K562 (cell line): ENCODE measurements around the gene REG4. TPM values are rescaled to one million over a fixed set of nuclear protein-coding genes. Genes with fewer than 3 reads are reported as not detected.

Source experiments
- ATAC-seq: fragments of 200-7000 bp; cut with Tn5 transposase; 3 replicates; pipeline ENCODE4 v1.9.1; 2020; ENCODE audit warnings: moderate library complexity
- BruUV-seq: library from RNA; stranded (reverse); fragments of 400-500 nt; replicated peaks from 2 replicates; lab custom pipeline; 2021; lab: Mats Ljungman, UMichigan
- CTCF ChIA-PET: fragments of 300-600 bp; formaldehyde crosslinking; extraction: SDS; loops from one replicate; lab custom pipeline; 2021; ENCODE audit warnings: low intra/inter-chr PET ratio; lab: Yijun Ruan, JAX
- POLR2A ChIA-PET: fragments of 300-600, 350-650 bp; sonication (Branson Sonifier 250); formaldehyde crosslinking; extraction: SDS; loops from one replicate; lab custom pipeline; 2021; ENCODE audit warnings: antibody characterized with exemption, inconsistent platforms; lab: Yijun Ruan, JAX
- DNase-seq, 4 experiments: peaks; one replicate each; pipeline versions ENCODE4 v3.0.0 to v3.0.0-alpha.2; 2011 to 2018; ENCODE audit warnings: low spot score in 3 of 4, mixed read lengths in 3 of 4; ENCODE audit errors: extremely low read depth in 1 of 4
- FAIRE-seq: peaks from 2 replicates; lab custom pipeline; 2011; peaks lifted over from hg19 to GRCh38; lab: Jason Lieb, UNC
- H2AFZ ChIP-seq: 2 replicates; pipeline ENCODE4 v1.6.0; 2011; ENCODE audit warnings: low read depth, low read length, control low read depth, inconsistent platforms
- H3K27ac ChIP-seq: fragments of 200-600 bp; 3 replicates; pipeline ENCODE4 v1.8.0; 2011; ENCODE audit warnings: low read depth, mild to moderate bottlenecking, control low read depth, inconsistent platforms, low read length, moderate library complexity, mixed read lengths; ENCODE audit errors: extremely low read depth
- H3K27me3 ChIP-seq, 2 experiments: fragments of 300-600 bp in 1 of 2; 2 replicates in 1 of 2; 3 replicates in 1 of 2; pipeline versions ENCODE4 v1.6.0 to v1.8.0; 2011; ENCODE audit warnings: inconsistent platforms in 2 of 2, low read length in 2 of 2, mild to moderate bottlenecking in 1 of 2, mixed read lengths in 1 of 2, moderate library complexity in 1 of 2; ENCODE audit not compliant: control insufficient read depth in 2 of 2, insufficient read depth in 2 of 2
- H3K36me3 ChIP-seq: fragments of 300-600 bp; 3 replicates; pipeline ENCODE4 v1.8.0; 2011; ENCODE audit warnings: mild to moderate bottlenecking, low read length, inconsistent platforms; ENCODE audit not compliant: control insufficient read depth, insufficient read depth
- H3K4me1 ChIP-seq, 2 experiments: fragments of 200-600 bp in 1 of 2; replicated peaks in 1 of 2; 2 replicates in 1 of 2; 3 replicates in 1 of 2; pipeline versions ENCODE4 v1.5.1 to v1.8.0; 2011; ENCODE audit warnings: inconsistent platforms in 2 of 2, low read length in 2 of 2, mild to moderate bottlenecking in 1 of 2, mixed read lengths in 1 of 2, moderate library complexity in 1 of 2; ENCODE audit not compliant: control insufficient read depth in 2 of 2, insufficient read depth in 2 of 2
- H3K4me2 ChIP-seq: 2 replicates; pipeline ENCODE4 v1.6.1; 2011; ENCODE audit warnings: low read length, control low read depth, inconsistent platforms, mixed read lengths; ENCODE audit not compliant: insufficient read depth
- H3K4me3 ChIP-seq: fragments of 200-600 bp; sonication (generic), shearing (Covaris generic); 2 replicates; pipeline ENCODE4 v1.5.1; 2016; ENCODE audit warnings: control low read depth, inconsistent platforms
- H3K79me2 ChIP-seq: fragments of 200-600 bp; 3 replicates; pipeline ENCODE4 v1.8.0; 2011; ENCODE audit warnings: low read length, inconsistent platforms; ENCODE audit not compliant: control insufficient read depth, insufficient read depth
- H3K9ac ChIP-seq, 2 experiments: 2 replicates each; pipeline versions ENCODE4 v1.6.0 to v1.6.1; 2011; ENCODE audit warnings: low read depth in 2 of 2, low read length in 2 of 2, control low read depth in 1 of 2, inconsistent platforms in 1 of 2, mild to moderate bottlenecking in 1 of 2, mixed read lengths in 1 of 2; ENCODE audit not compliant: insufficient read depth in 1 of 2
- H3K9me1 ChIP-seq: one replicate; pipeline ENCODE4 v1.6.0; 2011; ENCODE audit warnings: inconsistent platforms, mild to moderate bottlenecking, low read length, moderate library complexity; ENCODE audit not compliant: control insufficient read depth, insufficient read depth
- H3K9me3 ChIP-seq: replicated peaks from 2 replicates; pipeline ENCODE4 v1.5.1; 2011; ENCODE audit warnings: low read depth, low read length, inconsistent platforms; ENCODE audit not compliant: control insufficient read depth, insufficient read depth
- H4K20me1 ChIP-seq: replicated peaks from 2 replicates; pipeline ENCODE4 v1.6.1; 2011; ENCODE audit warnings: low read length, inconsistent platforms, mixed read lengths; ENCODE audit not compliant: control insufficient read depth, insufficient read depth
- ATF3 ChIP-seq, 2 experiments: fragments of 450-650 bp in 1 of 2; sonication (generic) in 1 of 2; formaldehyde crosslinking in 1 of 2; IDR thresholded peaks in 1 of 2; conservative IDR thresholded peaks in 1 of 2; 2 replicates each; pipeline versions ENCODE4 v1.6.1 to v1.8.1; 2016 to 2023; ENCODE audit warnings: mild to moderate bottlenecking in 2 of 2, moderate library complexity in 2 of 2, inconsistent platforms in 1 of 2, missing genetic modification reagents in 1 of 2
- C11orf30 ChIP-seq: fragments of 450-650 bp; IDR thresholded peaks from 2 replicates; pipeline ENCODE4 v1.6.1; 2016; ENCODE audit warnings: low read depth, mild to moderate bottlenecking
- CBX3 ChIP-seq, 2 experiments: IDR thresholded peaks; 1 replicate in 1 of 2; 2 replicates in 1 of 2; pipeline ENCODE4 v1.6.1; 2012; ENCODE audit warnings: inconsistent platforms in 2 of 2, low read length in 2 of 2, borderline replicate concordance in 1 of 2, control low read depth in 1 of 2
- CEBPB ChIP-seq: fragments of 450-650 bp; IDR thresholded peaks from 2 replicates; pipeline ENCODE4 v1.6.1; 2016; ENCODE audit warnings: missing genetic modification characterization, missing compliant biosample characterization
- CEBPG ChIP-seq, 3 experiments: fragments of 200-800 bp in 1 of 3; sonication (Bioruptor generic) in 1 of 3; sonication (generic) in 1 of 3; formaldehyde crosslinking in 1 of 3; IDR thresholded peaks in 2 of 3; conservative IDR thresholded peaks in 1 of 3; 2 replicates each; pipeline versions ENCODE4 v1.6.1 to v1.8.0; 2016 to 2022; ENCODE audit warnings: missing compliant biosample characterization in 2 of 3, missing genetic modification characterization in 2 of 3, mild to moderate bottlenecking in 1 of 3, missing genetic modification reagents in 1 of 3
- MAFG ChIP-seq: fragments of 450-650 bp; conservative IDR thresholded peaks from 2 replicates; pipeline ENCODE4 v1.6.1; 2016; ENCODE audit warnings: missing genetic modification characterization, missing compliant biosample characterization
- NFE2 ChIP-seq: IDR thresholded peaks from 2 replicates; pipeline ENCODE4 v1.6.1; 2014; ENCODE audit warnings: antibody characterized with exemption, low read depth
- SMARCA5 ChIP-seq: fragments of 450-650 bp; IDR thresholded peaks from 2 replicates; pipeline ENCODE4 v1.6.1; 2016
- ZNF316 ChIP-seq: fragments of 450-650 bp; IDR thresholded peaks from 2 replicates; pipeline ENCODE4 v1.6.1; 2016
- WGBS: fragments of 100-300 bp; shearing (Covaris generic); methylation state at CpG from one replicate; pipeline ENCODE4 v1.1.6; 2016; ENCODE audit warnings: low coverage, mixed read lengths; ENCODE audit not compliant: insufficient coverage; ENCODE audit errors: missing lambda C conversion rate; 5-methylcytosine and 5-hydroxymethylcytosine counted together
- in situ Hi-C: fragments of 300-500 bp; cut with MboI; formaldehyde crosslinking; loops from 4 replicates; pipeline ENCODE4 v1.15.0; 2018; ENCODE audit warnings: inconsistent platforms, mixed read lengths
- intact Hi-C: fragments of 100-400 bp; cut with micrococcal nuclease; formaldehyde crosslinking; loops from 2 replicates; pipeline ENCODE4 v1.14.2; 2022
- polyA plus RNA-seq, 8 experiments: library from polyadenylated mRNA; depleted of rRNA in 4 of 8; stranded (reverse) in 5 of 8; unstranded in 3 of 8; fragments of >200 nt; fragmentation: Nextera tagmentation in 2 of 8; fragmentation: Illumina TruSeq in 1 of 8; extraction: Ambion mirVana in 2 of 8; extraction: Trizol in 1 of 8; gene quantifications; 2 replicates each; pipeline versions ENCODE4 v1.2.1 to v1.2.3, GENCODE V29; 2011 to 2014; ENCODE audit warnings: inconsistent platforms in 1 of 8, missing spikeins in 1 of 8
- total RNA-seq, 7 experiments: library from RNA; depleted of rRNA in 6 of 7; stranded (reverse); fragments of >200 nt in 6 of 7; fragmentation: Illumina TruSeq in 2 of 7; extraction: Trizol in 2 of 7; gene quantifications; 2 replicates each; pipeline versions ENCODE4 v1.2.1 to v1.2.3, GENCODE V29; 2011 to 2021; ENCODE audit warnings: low replicate concordance in 1 of 7
- TF ChIP-seq, protein P1 (sequence below): fragments of 450-650 bp; IDR thresholded peaks from 2 replicates; pipeline ENCODE4 v1.6.1; 2016; ENCODE audit warnings: missing biosample characterization, missing genetic modification characterization

The REG4 gene
- total and polyA plus RNA-seq, 9 of the 15 experiments (the other 6 are each of a cell fraction or from before 2014, with no cell fraction given) = not detected

- Histone ChIP-seq H3K27ac (no peak overlapping the region), H3K9ac (no peak overlapping the region), H3K4me1 (0 out of 5 replicates have a peak, but pooled peaks cover 0 to 3% of the 10 kb centered on the region in 2 experiments), H3K9me1 (no peaks in the 10 kb centered on the region), H3K4me2 (no peak overlapping the region), H3K27me3 (peaks cover 11 to 32% of the 10 kb centered on the region in 2 experiments; a peak in 4 of 5 replicates), H3K36me3 (no peaks in the 10 kb centered on the region), H3K4me3 (no peak overlapping the region), H4K20me1 (no peaks in the 10 kb centered on the region), H3K9me3 (no peaks in the 10 kb centered on the region), H3K79me2 (no peaks in the 10 kb centered on the region), H2AFZ (no peak overlapping the region)
- in situ Hi-C loops (no loop called here), intact Hi-C loops (no loop called here)
- ATAC-seq (no peak), DNase-seq (no peak), FAIRE-seq (no peak)
- CTCF ChIA-PET = no interaction called here
- BruUV-seq = no TSS peak
- WGBS = under 1% methylated on average over 11 of the region's 11 CpGs
- TF ChIP-seq ZNF316 (peak; percentile 73), SMARCA5 (no peak), MAFG (tag) (peak; percentile 72), CEBPB (peak; percentile 48; the same call in 1 of the 2 replicates), NFE2 (0 out of 2 replicates have a peak, but pooled peaks have one; percentile 14), CBX3 (IDR thresholded peaks at IDR 0.05; ENCODE audit: borderline replicate concordance in 1 of 2, low read length in 2 of 2) (no peak), C11orf30 (peak; percentile 77), ATF3 (IDR thresholded peaks at IDR 0.05) (peak; percentile 58), ATF3 (CRISPR knock-in tag; conservative IDR thresholded peaks at IDR 0.05) (no peak), CEBPG (CRISPR knock-in tag; IDR thresholded peaks at IDR 0.05) (no peak), CEBPG (tag; conservative IDR thresholded peaks at IDR 0.05 in 1 of 2, IDR thresholded peaks at IDR 0.05 in 1 of 2) (peak; percentile 68 to 70)
- TF ChIP-seq, protein P1, sequence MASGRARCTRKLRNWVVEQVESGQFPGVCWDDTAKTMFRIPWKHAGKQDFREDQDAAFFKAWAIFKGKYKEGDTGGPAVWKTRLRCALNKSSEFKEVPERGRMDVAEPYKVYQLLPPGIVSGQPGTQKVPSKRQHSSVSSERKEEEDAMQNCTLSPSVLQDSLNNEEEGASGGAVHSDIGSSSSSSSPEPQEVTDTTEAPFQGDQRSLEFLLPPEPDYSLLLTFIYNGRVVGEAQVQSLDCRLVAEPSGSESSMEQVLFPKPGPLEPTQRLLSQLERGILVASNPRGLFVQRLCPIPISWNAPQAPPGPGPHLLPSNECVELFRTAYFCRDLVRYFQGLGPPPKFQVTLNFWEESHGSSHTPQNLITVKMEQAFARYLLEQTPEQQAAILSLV (tag) = no peak
- POLR2A ChIA-PET = no interaction called here
Observed at GRCh38 chr1:119781434-119782210, 29.6 kb downstream of the REG4 start.
